Psoas muscle (tissue), 8 donors: Measurements from ENCODE around the gene SLC25A34. TPM values are rescaled to one million over a fixed set of nuclear protein-coding genes. Genes with fewer than 3 reads are reported as not detected.

ENCODE experiments used
- ATAC-seq, 4 donors: fragments of 200-7000 bp; cut with Tn5 transposase; one replicate each; pipeline ENCODE4 v1.9.1; 2020; ENCODE audit warnings: moderate library complexity in 3 of 4, mild to moderate bottlenecking in 2 of 4
- DNase-seq, 2 donors: peaks; one replicate each; pipeline ENCODE4 v3.0.0-alpha.2; 2020
- H3K27ac ChIP-seq: fragments of 200-600 bp; one replicate; pipeline ENCODE4 v1.8.0; 2022
- H3K27me3 ChIP-seq, 3 donors: fragments of 200-600 bp in 1 of 3; one replicate each; pipeline versions ENCODE4 v1.6.1 to v1.8.0; 2013 to 2022; ENCODE audit warnings: low read length in 2 of 3, mild to moderate bottlenecking in 2 of 3, moderate library complexity in 1 of 3; ENCODE audit not compliant: insufficient read depth in 3 of 3
- H3K36me3 ChIP-seq, 2 donors: fragments of 200-600 bp in 1 of 2; one replicate each; pipeline versions ENCODE4 v1.6.1 to v1.8.0; 2013 to 2022; ENCODE audit warnings: low read depth in 1 of 2, mild to moderate bottlenecking in 1 of 2, moderate library complexity in 1 of 2; ENCODE audit not compliant: insufficient read depth in 1 of 2
- H3K4me1 ChIP-seq: fragments of 200-600 bp; one replicate; pipeline ENCODE4 v1.8.0; 2022
- H3K4me3 ChIP-seq: fragments of 200-600 bp; one replicate; pipeline ENCODE4 v1.8.0; 2022; ENCODE audit warnings: mild to moderate bottlenecking
- H3K9me3 ChIP-seq: fragments of 200-600 bp; one replicate; pipeline ENCODE4 v1.8.0; 2022
- CTCF ChIP-seq: fragments of 200-600 bp; IDR thresholded peaks from one replicate; pipeline ENCODE4 v1.8.0; 2022; ENCODE audit warnings: antibody characterized with exemption
- WGBS, 3 donors: extraction: QIAGEN DNeasy Blood & Tissue Kit; methylation state at CpG; one replicate each; pipeline versions ENCODE4 v1.1.6 to v1.1.7; 2013; 5-methylcytosine and 5-hydroxymethylcytosine counted together
- intact Hi-C, 2 donors: fragments of 100-400 bp; cut with DNase I; formaldehyde crosslinking; loops; one replicate each; pipeline versions ENCODE4 v1.11.0 to v1.14.2; 2022
- long read RNA-seq, 2 donors: library from polyadenylated mRNA; unstranded; transcript quantifications; one replicate each; pipeline ENCODE4 v2.0.0, GENCODE V29; 2021
- polyA plus RNA-seq, 3 donors: library from polyadenylated mRNA; stranded (reverse); fragments of 200-250 nt; gene quantifications; one replicate each; pipeline ENCODE4 v1.2.3, GENCODE V29; 2013
- total RNA-seq, 4 donors: library from RNA; stranded (reverse); fragmentation: NEBNext Ultra II Directional in 2 of 4; extraction: Animal tissue kit (Norgen Biotek cat#: 25700) in 2 of 4; gene quantifications; one replicate each; pipeline versions ENCODE4 v1.2.1 to v1.2.4, GENCODE V29; 2021 to 2023
- donor health status: healthy with polysubstance abuse.
- donor health status: DM: no; HTN: no; CAD: no; lungs with moderate emphysema.
- donor health status: Bipolar disorder and iron deficiency.
- donor health status: healthy.
- donor health status: DM: yes; HTN: yes; CAD: no.
- donor health status: DM: no; HTN: no; CAD: no.
- donor health status: DM: no; HTN: no; CAD: no.
- donor health status: DM: yes; HTN: yes; CAD: no.

SLC25A34 gene
- total RNA-seq (10 to 100 TPM in 3 of 4 donors, 1 to 10 TPM in 1; 6.1 to 48.2 (median 37.2) TPM), polyA plus RNA-seq (10 to 100 TPM in 1 of 3 donors, 1 to 10 TPM in 2; 1.3 to 10.1 (median 7.5) TPM)
- long read RNA-seq, donor 1, transcript SLC25A34-201 (5 exons, 2,986 nt), result major isoform, 65 of 86 reads
- long read RNA-seq, donor 1, partial matches to known transcripts, result 14 of 86 reads
- long read RNA-seq, donor 1, other reads (novel, unspliced or antisense), result 7 of 86 reads
- long read RNA-seq, donor 2, transcript SLC25A34-201 (5 exons, 2,986 nt), result major isoform, 26 of 33 reads
- long read RNA-seq, donor 2, partial matches to known transcripts, result 1 of 33 reads
- long read RNA-seq, donor 2, other reads (novel, unspliced or antisense), result 6 of 33 reads

- intact Hi-C loops, result loop anchor here (5.0 kb wide), 2 partner anchors 154 to 209 kb away; partner anchors contain the start of gene DNAJC16 (in 1 of the 2)
- Histone ChIP-seq H3K27me3 (no peaks in the 10 kb centered on the region), H3K27ac (peak within 1 kb of the TSS; percentile 95), H3K4me3 (peak within 1 kb of the TSS; percentile 70), H3K4me1 (peaks cover 23% of the 10 kb centered on the region), H3K9me3 (no peaks in the 10 kb centered on the region), H3K36me3 (peaks cover 0 to 42% of the 10 kb centered on the region in 2 donors)
- 28 to 50% (median 32%) methylated on average over 32 to 35 of the region's 35 CpGs for WGBS, 3 donors
- peak; percentile 86 to 90 (median 88) for ATAC-seq
- no peak for TF ChIP-seq CTCF
- peak; percentile 86 to 95 for DNase-seq
Observed at GRCh38 chr1:15736038-15736891, at the start of gene SLC25A34. TSS of gene SLC25A34 (plus strand) at chr1:15736258. CDS start at chr1:15736486, 228 bp downstream.

DNA sequence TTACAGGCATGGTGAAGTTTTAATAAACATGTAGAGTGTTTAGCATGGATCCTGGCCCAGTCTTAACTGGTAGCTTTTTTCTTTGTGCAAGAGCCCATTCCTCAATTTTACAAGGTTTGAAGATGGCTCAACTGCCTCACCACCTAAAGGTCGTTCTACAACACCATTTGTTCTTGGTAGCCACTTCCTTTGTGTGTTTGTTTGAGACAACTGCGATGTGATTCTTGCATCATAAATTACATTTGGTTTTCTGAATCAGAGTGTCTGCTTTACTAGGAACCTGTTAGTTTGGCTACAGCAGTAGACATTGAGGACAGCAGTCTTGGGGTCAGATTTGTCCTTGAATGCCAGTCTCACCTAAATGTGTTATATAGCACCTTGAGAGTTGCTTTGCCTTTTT, 48.6 kb upstream of the SLC25A34 start:
- H3K27ac ChIP-seq, result peak overlapping the region; percentile 51
- no peaks in the 10 kb centered on the region for H3K9me3 ChIP-seq
- H3K4me1 ChIP-seq, result peaks cover 37% of the 10 kb centered on the region
- H3K27me3 ChIP-seq, result no peaks in the 10 kb centered on the region
- TF ChIP-seq CTCF, result no peak
- intact Hi-C loops, result no loop called here
- H3K4me3 ChIP-seq, result no peak overlapping the region
- 35 to 57% (median 44%) methylated on average over 2 of the region's 2 CpGs for WGBS, 3 donors
- H3K36me3 ChIP-seq, result peaks cover 2 to 4% of the 10 kb centered on the region in 2 donors
- DNase-seq (no peak), ATAC-seq (no peak)

- peak overlapping the region; percentile 77 for H3K27ac ChIP-seq
- peaks cover 2 to 4% of the 10 kb centered on the region in 2 donors for H3K36me3 ChIP-seq
- DNase-seq (no peak), ATAC-seq (no peak)
- no peak for TF ChIP-seq CTCF
- H3K4me1 ChIP-seq, result peaks cover 50% of the 10 kb centered on the region
- intact Hi-C loops, result no loop called here
- H3K9me3 ChIP-seq, result no peaks in the 10 kb centered on the region
- no peaks in the 10 kb centered on the region for H3K27me3 ChIP-seq
- no peak overlapping the region for H3K4me3 ChIP-seq
- 89 to 97% (median 90%) methylated on average over 6 of the region's 6 CpGs for WGBS, 3 donors
Observed at GRCh38 chr1:15690317-15690716, 45.7 kb upstream of the SLC25A34 start.

GRCh38 chr1:15691434-15692032, 44.5 kb upstream of the SLC25A34 start:
- intact Hi-C loops, result no loop called here
- peaks cover 44% of the 10 kb centered on the region for H3K4me1 ChIP-seq
- H3K27ac ChIP-seq, result peak overlapping the region; percentile 77
- H3K27me3 ChIP-seq, result no peaks in the 10 kb centered on the region
- no peak for TF ChIP-seq CTCF
- peaks cover 4 to 11% of the 10 kb centered on the region in 2 donors for H3K36me3 ChIP-seq
- 23 to 30% (median 26%) methylated on average over 11 of the region's 11 CpGs for WGBS, 3 donors
- H3K9me3 ChIP-seq, result no peaks in the 10 kb centered on the region
- peak overlapping the region; percentile 6 for H3K4me3 ChIP-seq
- peak; percentile 59 to 81 for DNase-seq
- peak; percentile 95 to 97 (median 96) for ATAC-seq
